ENCODE results near the gene CNOT4. TPM values are rescaled to one million over a fixed set of nuclear protein-coding genes. Genes with fewer than 3 reads are reported as not detected.

The CNOT4 gene
- total and polyA plus RNA-seq, 2 of the 4 experiments (the other 2 are of a cell fraction) = 7.0 to 8.1 TPM

DNA sequence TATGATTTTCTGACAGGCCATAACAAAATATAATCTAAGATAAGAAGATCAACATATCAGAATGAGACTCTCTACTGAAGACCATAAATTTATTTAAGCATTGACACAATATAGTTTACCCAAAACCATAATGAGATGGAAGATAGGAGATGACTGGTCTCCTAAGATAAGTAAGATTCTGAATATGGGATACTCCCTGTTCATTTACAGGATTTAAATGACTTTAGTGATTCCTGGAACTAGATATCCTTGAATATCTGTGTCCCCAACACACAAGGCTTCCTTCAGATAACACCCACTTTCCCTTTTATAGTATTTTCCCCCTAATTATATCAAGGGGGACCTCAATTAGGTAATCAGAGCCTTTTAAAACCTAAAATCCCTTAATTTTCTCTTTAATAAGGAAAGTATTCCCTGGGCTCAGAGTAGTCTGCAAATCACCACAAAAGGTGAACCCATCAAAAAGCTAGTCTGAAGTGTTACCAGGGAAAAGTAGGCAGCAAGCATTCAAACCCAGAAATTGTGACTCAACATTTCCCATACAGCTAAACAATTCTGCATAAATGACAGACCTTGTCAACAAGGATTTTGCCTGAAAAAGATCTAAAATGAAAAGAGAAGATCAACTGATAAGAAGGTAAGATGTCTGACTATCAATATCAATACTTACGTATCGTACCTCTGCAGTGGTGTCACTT, 99.9 kb downstream of the CNOT4 start:
- Histone ChIP-seq H3K4me2 (ENCODE audit: low read depth, low read length) (no peak overlapping the region), H3K56ac (ENCODE audit: extremely low read depth, insufficient read depth, low read length) (no peak overlapping the region), H3K23ac (ENCODE audit: low read depth, low read length) (no peak overlapping the region), H3K4me1 (ENCODE audit: control insufficient read depth, insufficient read depth, low read length) (no peaks in the 10 kb centered on the region), H3K18ac (ENCODE audit: low read depth, low read length) (no peak overlapping the region), H2BK20ac (ENCODE audit: low read depth, low read length) (no peak overlapping the region), H3K36me3 (ENCODE audit: control insufficient read depth, insufficient read depth, low read length) (peaks cover 3% of the 10 kb centered on the region), H3K9ac (ENCODE audit: low read depth, low read length) (no peak overlapping the region), H4K5ac (ENCODE audit: low read depth, low read length) (no peak overlapping the region), H3K14ac (replicated peaks; ENCODE audit: low read depth, low read length) (no peak overlapping the region), H2BK5ac (ENCODE audit: low read depth, low read length, poor library complexity, severe bottlenecking) (no peak overlapping the region), H2AFZ (replicated peaks; ENCODE audit: low read length, poor library complexity) (no peak overlapping the region), H3K79me1 (ENCODE audit: low read depth in 1 of 2, low read length in 2 of 2) (peaks cover 0 to 5% of the 10 kb centered on the region in 2 experiments; a peak in 2 of 4 replicates), H4K20me1 (ENCODE audit: insufficient read depth, low read length) (no peaks in the 10 kb centered on the region), H3K27me3 (ENCODE audit: control insufficient read depth, insufficient read depth, low read length) (no peaks in the 10 kb centered on the region), H3K27ac (ENCODE audit: insufficient read depth, low read length) (no peak overlapping the region), H3K4ac (ENCODE audit: low read depth, low read length) (no peak overlapping the region), H3K4me3 (ENCODE audit: insufficient read depth, low read depth, low read length) (no peak overlapping the region), H2AK9ac (replicated peaks; ENCODE audit: low read depth, low read length, poor library complexity) (no peak overlapping the region), H2AK5ac (ENCODE audit: low read depth, low read length) (no peak overlapping the region), H4K91ac (ENCODE audit: insufficient read depth, low read depth, low read length) (no peak overlapping the region), H4K8ac (ENCODE audit: low read depth in 2 of 2, low read length in 2 of 2) (no peak overlapping the region), H2BK15ac (ENCODE audit: low read depth, low read length) (no peak overlapping the region), H3K9me3 (ENCODE audit: control insufficient read depth, insufficient read depth, low read length) (no peaks in the 10 kb centered on the region), H2BK120ac (ENCODE audit: low read depth, low read length) (no peak overlapping the region), H3K9me1 (ENCODE audit: insufficient read depth, low read length) (peaks cover 6% of the 10 kb centered on the region; the same call in 1 of the 2 replicates)
- no CpG with 5 or more reads among the region's 2 CpGs for WGBS, 2 experiments (ENCODE audit: extremely low coverage in 2 of 2, insufficient read length in 1 of 2)
- ChIA-PET CTCF (interaction anchor here (1.2 kb wide), 1 partner anchor 91 kb away, joined by 3 read pairs; no protein-coding TSS in a partner anchor), POLR2A (ENCODE audit: unreplicated experiment) (no interaction called here)
- BruUV-seq (replicated peaks) = no TSS peak
- in situ Hi-C loops (cut with MboI; ENCODE audit: low sequenced_read_pairs) = no loop called here
- ATAC-seq (ENCODE audit: low read depth) = no peak
- intact Hi-C loops (cut with micrococcal nuclease) = no loop called here
- DNase-seq = no peak
- TF ChIP-seq SMC3 (IDR thresholded peaks at IDR 0.05; ENCODE audit: low read depth, low read length) (no peak), BHLHE40 (IDR thresholded peaks at IDR 0.05; ENCODE audit: low read depth, low read length) (no peak), MAZ (IDR thresholded peaks at IDR 0.05; ENCODE audit: borderline replicate concordance, low read depth, low read length) (no peak), NFE2L2 (IDR thresholded peaks at IDR 0.05; ENCODE audit: low read depth, low read length) (no peak), POLR2A (IDR thresholded peaks at IDR 0.05; ENCODE audit: low read depth, low read length) (no peak), CEBPB (IDR thresholded peaks at IDR 0.05; ENCODE audit: low read depth, low read length) (no peak), RCOR1 (IDR thresholded peaks at IDR 0.05; ENCODE audit: insufficient replicate concordance, low read length) (no peak), RFX5 (IDR thresholded peaks at IDR 0.05; ENCODE audit: low read depth, low read length) (no peak), RAD21 (IDR thresholded peaks at IDR 0.05; ENCODE audit: low read length) (no peak), MAFK (IDR thresholded peaks at IDR 0.05; ENCODE audit: low read depth, low read length) (no peak), MXI1 (IDR thresholded peaks at IDR 0.05; ENCODE audit: borderline replicate concordance, low read depth, low read length) (no peak)
- TF ChIP-seq, protein P1, sequence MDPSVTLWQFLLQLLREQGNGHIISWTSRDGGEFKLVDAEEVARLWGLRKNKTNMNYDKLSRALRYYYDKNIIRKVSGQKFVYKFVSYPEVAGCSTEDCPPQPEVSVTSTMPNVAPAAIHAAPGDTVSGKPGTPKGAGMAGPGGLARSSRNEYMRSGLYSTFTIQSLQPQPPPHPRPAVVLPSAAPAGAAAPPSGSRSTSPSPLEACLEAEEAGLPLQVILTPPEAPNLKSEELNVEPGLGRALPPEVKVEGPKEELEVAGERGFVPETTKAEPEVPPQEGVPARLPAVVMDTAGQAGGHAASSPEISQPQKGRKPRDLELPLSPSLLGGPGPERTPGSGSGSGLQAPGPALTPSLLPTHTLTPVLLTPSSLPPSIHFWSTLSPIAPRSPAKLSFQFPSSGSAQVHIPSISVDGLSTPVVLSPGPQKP (IDR thresholded peaks at IDR 0.05; ENCODE audit: borderline replicate concordance, low read depth, low read length) = no peak
- TF ChIP-seq, protein P2, sequence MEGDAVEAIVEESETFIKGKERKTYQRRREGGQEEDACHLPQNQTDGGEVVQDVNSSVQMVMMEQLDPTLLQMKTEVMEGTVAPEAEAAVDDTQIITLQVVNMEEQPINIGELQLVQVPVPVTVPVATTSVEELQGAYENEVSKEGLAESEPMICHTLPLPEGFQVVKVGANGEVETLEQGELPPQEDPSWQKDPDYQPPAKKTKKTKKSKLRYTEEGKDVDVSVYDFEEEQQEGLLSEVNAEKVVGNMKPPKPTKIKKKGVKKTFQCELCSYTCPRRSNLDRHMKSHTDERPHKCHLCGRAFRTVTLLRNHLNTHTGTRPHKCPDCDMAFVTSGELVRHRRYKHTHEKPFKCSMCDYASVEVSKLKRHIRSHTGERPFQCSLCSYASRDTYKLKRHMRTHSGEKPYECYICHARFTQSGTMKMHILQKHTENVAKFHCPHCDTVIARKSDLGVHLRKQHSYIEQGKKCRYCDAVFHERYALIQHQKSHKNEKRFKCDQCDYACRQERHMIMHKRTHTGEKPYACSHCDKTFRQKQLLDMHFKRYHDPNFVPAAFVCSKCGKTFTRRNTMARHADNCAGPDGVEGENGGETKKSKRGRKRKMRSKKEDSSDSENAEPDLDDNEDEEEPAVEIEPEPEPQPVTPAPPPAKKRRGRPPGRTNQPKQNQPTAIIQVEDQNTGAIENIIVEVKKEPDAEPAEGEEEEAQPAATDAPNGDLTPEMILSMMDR (conservative IDR thresholded peaks at IDR 0.05; ENCODE audit: low read depth, low read length) = no peak
- TF ChIP-seq, protein P3, sequence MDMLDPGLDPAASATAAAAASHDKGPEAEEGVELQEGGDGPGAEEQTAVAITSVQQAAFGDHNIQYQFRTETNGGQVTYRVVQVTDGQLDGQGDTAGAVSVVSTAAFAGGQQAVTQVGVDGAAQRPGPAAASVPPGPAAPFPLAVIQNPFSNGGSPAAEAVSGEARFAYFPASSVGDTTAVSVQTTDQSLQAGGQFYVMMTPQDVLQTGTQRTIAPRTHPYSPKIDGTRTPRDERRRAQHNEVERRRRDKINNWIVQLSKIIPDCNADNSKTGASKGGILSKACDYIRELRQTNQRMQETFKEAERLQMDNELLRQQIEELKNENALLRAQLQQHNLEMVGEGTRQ (IDR thresholded peaks at IDR 0.05; ENCODE audit: low read depth, low read length) = no peak
- dilution Hi-C loops (cut with HindIII; ENCODE audit: low sequenced_read_pairs, unreplicated experiment) = no loop called here

Data from IMR-90 (cell line).